Measurements from ENCODE around the gene CACTIN. TPM values are rescaled to one million over a fixed set of nuclear protein-coding genes. Genes with fewer than 3 reads are reported as not detected.
"Not testable (repeated sequence)": the region's sequence is repeated elsewhere in the genome, so short reads cannot be mapped to it uniquely, and the experiment has no call there.

The CACTIN gene
- total RNA-seq, 1 donor from 2014 or later: 23.2 TPM

- DNase-seq: no peak
Observed at GRCh38 chr19:3586707-3587346, 39.8 kb downstream of the CACTIN start.

GRCh38 chr19:3586127-3586626 lies 40.4 kb downstream of the CACTIN start:
- DNase-seq: no peak

- DNase-seq: no peak
Observed at GRCh38 chr19:3585301-3586126, 41.1 kb downstream of the CACTIN start, which contains the start of gene GIPC3. GIPC3 (plus strand) TSS chr19:3585478; CDS start chr19:3585598, 120 bp downstream.

DNA sequence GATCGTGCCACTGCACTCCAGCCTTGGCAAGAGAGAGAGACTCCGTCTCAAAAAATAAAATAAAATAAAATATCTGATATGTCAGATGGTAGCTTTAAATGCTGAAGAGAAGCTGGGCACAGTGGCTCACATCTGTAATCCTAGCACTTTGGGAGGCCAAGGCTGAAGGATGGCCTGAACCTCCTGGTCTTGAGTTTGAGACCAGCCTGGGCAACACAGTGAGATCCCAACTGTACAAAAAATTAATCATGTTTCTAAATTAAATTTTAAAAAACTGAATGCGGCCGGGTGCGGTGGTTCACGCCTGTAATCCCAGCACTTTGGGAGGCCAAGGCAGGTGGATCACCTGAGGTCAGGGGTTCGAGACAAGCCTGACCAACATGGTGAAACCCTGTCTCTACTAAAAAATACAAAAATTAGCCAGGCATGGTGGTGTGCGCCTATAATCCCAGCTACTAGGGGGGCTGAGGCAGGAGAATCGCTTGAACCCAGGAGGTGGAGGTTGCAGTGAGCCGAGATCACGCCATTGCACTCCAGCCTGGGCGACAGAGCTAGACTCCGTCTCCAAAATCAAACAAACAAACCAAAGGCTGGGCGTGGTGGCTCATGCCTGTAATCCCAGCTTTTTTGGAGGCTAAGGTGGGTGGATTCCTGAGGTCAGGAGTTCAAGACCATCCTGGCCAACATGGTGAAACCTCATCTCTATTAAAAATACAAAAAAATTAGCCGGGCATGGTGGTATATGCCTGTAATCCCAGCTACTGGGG lies 42.4 kb downstream of the CACTIN start:
- DNase-seq: not testable (repeated sequence)

DNA sequence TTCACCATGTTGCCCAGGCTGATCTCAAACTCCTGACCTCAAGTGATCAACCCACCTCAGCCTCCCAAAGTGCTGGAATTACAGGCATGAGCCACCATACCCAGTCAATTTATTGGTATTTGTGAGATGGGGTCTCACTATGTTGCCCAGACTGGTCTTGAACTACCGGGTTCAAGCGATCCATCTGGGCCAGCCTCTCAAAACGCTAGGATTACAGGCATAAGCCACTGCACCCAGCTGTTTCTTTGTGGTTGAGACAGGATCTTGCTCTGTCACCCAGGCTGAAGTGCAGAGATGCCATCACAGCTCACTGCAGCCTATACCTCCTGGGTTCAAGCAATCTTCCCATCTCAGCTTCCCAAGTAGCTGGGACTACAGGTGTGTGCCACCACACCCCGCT lies 44.8 kb downstream of the CACTIN start:
- not testable (repeated sequence) for DNase-seq

- DNase-seq: no peak
Observed at GRCh38 chr19:3580156-3580934, 46.2 kb downstream of the CACTIN start.

DNA sequence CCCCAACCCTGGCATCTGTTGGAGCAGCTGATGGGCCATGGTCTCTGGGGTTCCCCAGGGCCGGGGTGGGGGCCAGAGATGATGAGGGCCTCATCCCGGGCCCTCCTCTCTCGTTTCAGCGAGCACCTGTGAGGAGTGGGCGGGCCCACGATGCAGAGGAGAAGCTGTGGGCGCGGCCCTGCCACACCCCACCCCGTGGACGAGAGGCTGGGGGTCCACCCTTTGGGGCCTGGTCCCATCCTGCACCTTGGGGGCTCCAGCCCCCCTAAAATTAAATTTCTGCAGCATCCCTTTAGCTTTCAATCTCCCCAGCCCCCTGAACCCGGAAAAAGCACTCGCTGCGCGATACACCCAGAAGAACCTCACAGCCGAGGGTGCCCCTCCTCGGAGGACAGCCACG lies 48.2 kb downstream of the CACTIN start:
- no peak for DNase-seq

DNA sequence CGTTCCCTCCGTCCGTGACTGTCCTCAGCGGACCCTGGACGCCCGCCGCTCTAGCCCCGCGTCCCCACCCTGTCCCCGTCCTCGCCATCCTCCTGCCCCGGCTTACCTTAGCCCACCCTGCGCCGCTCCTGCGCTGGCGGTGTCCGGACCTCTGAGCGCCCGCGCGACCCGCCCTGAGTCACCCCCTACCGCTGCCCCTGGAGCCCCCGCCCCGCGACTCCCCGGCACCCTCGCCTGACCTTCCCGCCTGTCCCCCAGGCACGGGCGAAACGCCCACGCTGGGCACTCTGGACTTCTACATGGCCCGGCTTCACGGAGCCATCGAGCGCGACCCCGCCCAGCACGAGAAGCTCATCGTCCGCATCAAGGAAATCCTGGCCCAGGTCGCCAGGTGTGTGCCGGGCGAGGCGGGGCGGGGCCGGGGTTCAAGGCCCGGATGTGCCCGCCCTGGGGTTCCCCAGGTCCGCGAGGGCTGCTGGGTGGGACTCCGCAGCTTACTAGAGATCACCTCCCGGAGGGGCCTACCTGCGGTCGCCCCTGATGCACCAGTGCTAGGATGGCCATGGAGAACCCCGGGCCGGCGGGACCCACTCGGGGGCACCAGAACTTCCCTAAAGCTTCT lies 48.8 kb downstream of the CACTIN start:
- DNase-seq: no peak

DNA sequence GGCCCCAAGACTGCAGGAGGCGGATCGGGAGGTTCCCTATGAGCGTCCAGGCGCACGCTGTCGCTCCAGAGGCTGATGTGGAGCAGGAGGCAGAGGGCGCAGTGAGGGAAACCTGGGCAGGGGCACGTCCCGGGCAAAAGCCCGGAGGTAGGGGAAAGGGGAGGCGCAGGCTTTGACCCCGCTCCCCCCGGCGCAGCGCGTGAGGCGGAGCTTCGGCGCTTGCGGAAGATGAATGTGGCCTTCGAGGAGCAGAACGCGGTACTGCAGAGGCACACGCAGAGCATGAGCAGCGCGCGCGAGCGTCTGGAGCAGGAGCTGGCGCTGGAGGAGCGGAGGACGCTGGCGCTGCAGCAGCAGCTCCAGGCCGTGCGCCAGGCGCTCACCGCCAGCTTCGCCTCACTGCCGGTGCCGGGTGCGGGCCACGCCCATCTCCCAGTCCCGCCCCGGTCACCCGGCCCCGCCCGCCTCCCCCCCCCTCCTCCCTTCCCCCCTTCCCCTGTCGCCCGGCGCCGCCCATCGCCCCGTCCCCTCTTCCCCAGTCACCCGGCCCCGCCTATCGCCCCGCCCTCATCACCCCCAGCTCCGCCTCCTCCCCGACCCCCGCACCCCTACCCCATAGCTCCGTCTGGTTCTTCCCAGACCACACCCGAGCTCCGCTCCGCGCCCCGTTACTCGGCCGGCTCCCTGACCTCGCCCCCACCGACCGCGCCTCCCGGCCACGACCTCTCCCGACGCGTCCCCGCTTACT lies 49.7 kb downstream of the CACTIN start:
- DNase-seq: peak; percentile 83

- DNase-seq: no peak
Observed at GRCh38 chr19:3575949-3576673, 50.5 kb downstream of the CACTIN start.

GRCh38 chr19:3575260-3575741 lies 51.3 kb downstream of the CACTIN start:
- DNase-seq: peak; percentile 33

- peak; percentile 90 for DNase-seq
Observed at GRCh38 chr19:3573858-3574637, 52.5 kb downstream of the CACTIN start.

GRCh38 chr19:3573162-3573857 lies 53.3 kb downstream of the CACTIN start:
- DNase-seq: peak; percentile 30

GRCh38 chr19:3572855-3573161 lies 53.8 kb downstream of the CACTIN start, which contains the start of gene HMG20B:
HMG20B (plus strand) TSS chr19:3572944; CDS start chr19:3573310, 366 bp downstream.
- DNase-seq: no peak

DNA sequence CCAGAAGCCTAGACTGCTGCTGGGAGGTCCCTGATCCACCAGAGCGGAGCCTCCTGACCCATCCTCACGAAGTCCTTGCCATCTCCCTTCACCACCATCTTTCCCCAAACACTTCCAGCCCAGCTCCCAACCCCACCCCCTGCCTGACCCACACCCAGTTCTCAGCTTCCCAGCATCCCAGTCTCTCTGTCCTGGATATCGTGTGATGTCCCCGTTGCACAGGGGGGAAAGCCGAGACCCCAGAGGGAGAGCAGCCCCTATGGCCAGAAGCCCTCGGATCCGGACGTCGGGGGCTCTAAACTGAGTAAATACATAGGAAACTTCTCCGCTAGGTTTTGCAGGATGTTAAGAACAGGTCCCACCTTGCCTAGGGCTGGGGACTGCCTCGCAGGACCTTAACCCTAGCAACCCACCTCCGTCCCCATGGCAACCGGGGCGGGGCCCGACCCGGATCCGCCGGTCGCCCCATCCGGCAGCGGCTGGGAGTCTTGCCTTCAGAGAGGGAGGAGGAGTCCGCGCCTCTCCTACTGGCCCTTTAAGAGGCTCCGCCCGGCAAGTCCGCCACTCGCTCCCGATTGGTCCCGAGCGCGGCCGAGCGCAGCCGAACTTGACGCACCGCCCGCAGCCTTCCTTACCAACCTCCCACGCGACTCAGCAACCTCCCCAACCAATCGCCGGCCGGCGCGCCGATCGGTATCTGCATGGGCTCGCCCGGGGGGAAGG lies 54.3 kb downstream of the CACTIN start:
- peak; percentile 100 for DNase-seq

DNA sequence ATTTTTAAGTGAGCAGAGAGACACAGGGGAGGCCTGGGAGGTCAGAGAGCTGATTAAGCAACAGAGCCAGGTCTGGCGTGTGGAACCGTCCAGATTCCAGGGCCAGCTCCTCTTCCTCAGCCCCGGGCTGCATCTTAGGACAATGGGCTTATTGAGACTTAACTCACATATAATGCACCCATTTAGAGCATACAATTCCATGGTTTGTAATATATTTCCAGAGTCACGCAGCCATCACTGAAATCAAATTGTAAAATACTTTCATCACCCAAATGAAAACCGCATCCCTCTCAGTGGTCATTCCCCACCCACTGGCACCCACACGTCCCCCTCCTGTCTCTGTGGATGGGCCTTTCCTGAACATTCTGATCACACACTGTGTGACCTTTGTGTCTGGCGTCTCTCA lies 56.0 kb downstream of the CACTIN start:
- no peak for DNase-seq

- not testable (repeated sequence) for DNase-seq
Observed at GRCh38 chr19:3570042-3570441, 56.5 kb downstream of the CACTIN start.

DNA sequence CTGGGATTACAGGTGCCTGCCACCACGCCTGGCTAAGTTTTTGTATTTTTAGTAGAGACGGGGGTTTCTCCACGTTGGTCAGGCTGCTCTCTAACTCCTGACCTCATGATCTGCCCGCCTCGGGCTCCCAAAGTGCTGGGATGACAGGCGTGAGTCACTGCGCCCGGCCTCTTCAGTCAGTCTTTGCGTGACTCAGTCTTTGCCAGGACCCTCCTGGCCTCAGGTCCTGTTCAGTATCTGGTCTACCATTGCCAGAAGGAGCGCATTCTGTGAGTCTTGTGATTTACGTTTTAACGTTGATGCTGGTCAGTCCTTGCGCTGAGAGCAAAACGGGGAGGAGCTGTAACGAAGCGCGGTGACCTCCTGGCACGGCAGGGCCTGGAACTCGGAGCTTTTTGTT lies 61.5 kb downstream of the CACTIN start:
- no peak for DNase-seq
